Colonic mucosa (tissue), 4 donors: ENCODE data around the gene AGBL1. TPM values are rescaled to one million over a fixed set of nuclear protein-coding genes. Genes with fewer than 3 reads are reported as not detected.

ENCODE experiments used
- DNase-seq: peaks from one replicate; pipeline ENCODE4 v3.0.0-alpha.2; 2020
- H3K27ac ChIP-seq: fragments of 200-600 bp; one replicate; pipeline ENCODE4 v1.8.0; 2021
- H3K27me3 ChIP-seq: fragments of 200-600 bp; one replicate; pipeline ENCODE4 v1.8.0; 2021
- H3K36me3 ChIP-seq: fragments of 200-600 bp; one replicate; pipeline ENCODE4 v1.8.0; 2021
- H3K4me1 ChIP-seq: fragments of 200-600 bp; one replicate; pipeline ENCODE4 v1.8.0; 2021; ENCODE audit warnings: mild to moderate bottlenecking
- H3K4me3 ChIP-seq: fragments of 200-600 bp; one replicate; pipeline ENCODE4 v1.8.0; 2021
- H3K9ac ChIP-seq, 2 donors: one replicate each; pipeline ENCODE4 v1.7.0; 2013; ENCODE audit warnings: control low read depth in 2 of 2, low read depth in 2 of 2, low read length in 2 of 2
- H3K9me3 ChIP-seq: fragments of 200-600 bp; one replicate; pipeline ENCODE4 v1.8.0; 2021
- CTCF ChIP-seq: fragments of 200-600 bp; IDR thresholded peaks from one replicate; pipeline ENCODE4 v1.8.0; 2022; ENCODE audit warnings: antibody characterized with exemption, mild to moderate bottlenecking
- intact Hi-C: fragments of 100-400 bp; cut with DNase I; formaldehyde crosslinking; loops from one replicate; pipeline ENCODE4 v1.14.1; 2022
- total RNA-seq, 2 donors: library from RNA; stranded (reverse); fragmentation: NEBNext Ultra II Directional in 1 of 2; extraction: Animal tissue kit (Norgen Biotek cat#: 25700) in 1 of 2; gene quantifications; one replicate each; pipeline ENCODE4 v1.2.1, GENCODE V29; 2021
- donor health status: healthy.
- donor health status: DM: no; HTN: no; CAD: no.
- donor health status: DM: no; HTN: no; CAD: no.

AGBL1 gene
- total RNA-seq, 2 donors from 2014 or later, result 0.10 to 0.24 TPM

GRCh38 chr15:87021751-87022150 lies 942.1 kb downstream of the AGBL1 start:
- H3K4me1 ChIP-seq, result no peaks in the 10 kb centered on the region
- no peaks in the 10 kb centered on the region for H3K27me3 ChIP-seq
- intact Hi-C loops, result no loop called here
- no peak overlapping the region for H3K9ac ChIP-seq
- no peak overlapping the region for H3K27ac ChIP-seq
- no peak for DNase-seq
- no peaks in the 10 kb centered on the region for H3K36me3 ChIP-seq
- TF ChIP-seq CTCF, result no peak
- H3K9me3 ChIP-seq, result no peaks in the 10 kb centered on the region
- no peak overlapping the region for H3K4me3 ChIP-seq

GRCh38 chr15:87031540-87032230 lies 952.0 kb downstream of the AGBL1 start:
- H3K9ac ChIP-seq, result no peak overlapping the region
- intact Hi-C loops, result no loop called here
- DNase-seq, result no peak

DNA sequence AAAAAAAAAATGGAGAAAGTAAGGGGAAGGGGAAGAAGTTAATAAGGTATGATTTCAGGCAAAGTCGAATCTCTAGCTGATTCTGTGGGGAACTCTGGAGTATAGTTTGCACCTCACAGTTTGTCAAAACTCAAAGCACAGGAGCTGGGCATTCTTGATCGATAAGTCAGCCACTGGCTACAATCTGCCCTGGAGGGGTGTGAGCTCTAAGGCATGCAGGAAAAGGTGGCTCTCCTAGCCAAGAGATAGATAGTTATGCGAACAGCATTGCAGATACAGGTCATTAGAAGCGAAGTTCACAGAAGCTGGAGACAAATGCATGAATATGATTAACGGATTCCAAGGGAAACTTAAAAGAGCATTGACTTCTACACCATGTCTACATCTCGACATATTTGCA lies 952.6 kb downstream of the AGBL1 start:
- intact Hi-C loops, result no loop called here
- Histone ChIP-seq H3K27ac (no peak overlapping the region), H3K36me3 (no peaks in the 10 kb centered on the region), H3K4me1 (no peaks in the 10 kb centered on the region), H3K9me3 (no peaks in the 10 kb centered on the region), H3K4me3 (no peak overlapping the region), H3K27me3 (no peaks in the 10 kb centered on the region), H3K9ac (no peak overlapping the region)
- DNase-seq, result no peak
- TF ChIP-seq CTCF, result no peak

More at GRCh38 chr15:87031540-87032230, 952.0 kb downstream of the AGBL1 start:
- no peaks in the 10 kb centered on the region for H3K27me3 ChIP-seq
- H3K27ac ChIP-seq, result no peak overlapping the region
- H3K4me1 ChIP-seq, result no peaks in the 10 kb centered on the region
- no peak for TF ChIP-seq CTCF
- H3K36me3 ChIP-seq, result no peaks in the 10 kb centered on the region
- no peak overlapping the region for H3K4me3 ChIP-seq
- H3K9me3 ChIP-seq, result no peaks in the 10 kb centered on the region

DNA sequence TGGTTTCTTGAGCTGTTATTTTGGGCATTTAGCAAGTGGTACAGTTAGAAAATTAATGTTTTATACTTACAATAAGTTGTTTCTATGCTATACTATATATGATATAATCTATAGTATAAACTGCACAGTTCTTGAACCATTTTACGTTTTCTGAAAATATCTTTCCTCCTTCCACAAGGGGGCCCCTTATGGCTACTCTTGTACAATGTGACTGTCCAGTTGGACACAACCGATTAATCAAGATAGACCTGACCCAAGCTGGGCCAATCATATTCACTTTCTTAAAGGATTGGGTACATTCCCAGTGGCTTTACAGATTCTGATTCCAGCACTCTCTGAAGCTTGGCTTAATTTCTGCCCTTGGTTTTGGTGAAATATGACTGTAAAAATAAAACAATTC lies 953.4 kb downstream of the AGBL1 start:
- intact Hi-C loops, result no loop called here
- no peak overlapping the region for H3K27ac ChIP-seq
- H3K27me3 ChIP-seq, result no peaks in the 10 kb centered on the region
- no peaks in the 10 kb centered on the region for H3K4me1 ChIP-seq
- no peak overlapping the region for H3K9ac ChIP-seq
- no peak for TF ChIP-seq CTCF
- H3K9me3 ChIP-seq, result no peaks in the 10 kb centered on the region
- H3K36me3 ChIP-seq, result no peaks in the 10 kb centered on the region
- DNase-seq, result no peak
- no peak overlapping the region for H3K4me3 ChIP-seq

- Histone ChIP-seq H3K27ac (no peak overlapping the region), H3K27me3 (no peaks in the 10 kb centered on the region), H3K36me3 (no peaks in the 10 kb centered on the region), H3K4me3 (no peak overlapping the region), H3K4me1 (no peaks in the 10 kb centered on the region), H3K9ac (no peak overlapping the region), H3K9me3 (no peaks in the 10 kb centered on the region)
- DNase-seq, result no peak
- intact Hi-C loops, result no loop called here
- no peak for TF ChIP-seq CTCF
These were observed 955.2 kb downstream of the AGBL1 start for GRCh38 chr15:87034886-87035285.
